Trophoblast cell (in vitro differentiated cells and primary cell): ENCODE data around the gene TRAPPC12.
A peak's percentile ranks its signal among the peaks of the same experiment; 100 is the strongest.
"Not testable (repeated sequence)": the region's sequence is repeated elsewhere in the genome, so short reads cannot be mapped to it uniquely, and the experiment has no call there.

Experiments
- DNase-seq, 2 donors: peaks; one replicate each; pipeline ENCODE4 v3.0.0-alpha.2; 2016
- H2AFZ ChIP-seq: 2 replicates; pipeline ENCODE4 v1.6.1; 2013; ENCODE audit warnings: low read length, moderate library complexity, mild to moderate bottlenecking; ENCODE audit not compliant: insufficient read depth, poor library complexity
- H2AK5ac ChIP-seq: 2 replicates; pipeline ENCODE4 v1.6.1; 2013; ENCODE audit warnings: mild to moderate bottlenecking, low read length
- H2BK120ac ChIP-seq: 2 replicates; pipeline ENCODE4 v1.6.1; 2013; ENCODE audit warnings: low read length, mild to moderate bottlenecking, moderate library complexity; ENCODE audit not compliant: insufficient read depth, poor library complexity
- H2BK12ac ChIP-seq: 2 replicates; pipeline ENCODE4 v1.6.1; 2013; ENCODE audit warnings: mild to moderate bottlenecking, low read length, moderate library complexity
- H2BK5ac ChIP-seq: 2 replicates; pipeline ENCODE4 v1.6.1; 2013; ENCODE audit warnings: low read length, low read depth, moderate library complexity, mild to moderate bottlenecking; ENCODE audit not compliant: poor library complexity
- H3K14ac ChIP-seq: 2 replicates; pipeline ENCODE4 v1.6.1; 2013; ENCODE audit warnings: mild to moderate bottlenecking, low read length
- H3K18ac ChIP-seq: 2 replicates; pipeline ENCODE4 v1.6.1; 2013; ENCODE audit warnings: mild to moderate bottlenecking, low read length
- H3K23ac ChIP-seq: 2 replicates; pipeline ENCODE4 v1.6.1; 2013; ENCODE audit warnings: low read length
- H3K27ac ChIP-seq: 2 replicates; pipeline ENCODE4 v1.5.1; 2013; ENCODE audit warnings: low read depth, mild to moderate bottlenecking, inconsistent platforms, low read length, moderate library complexity
- H3K27me3 ChIP-seq: 2 replicates; pipeline ENCODE4 v1.6.1; 2013; ENCODE audit warnings: inconsistent platforms, mild to moderate bottlenecking, low read length, moderate library complexity; ENCODE audit not compliant: insufficient read depth
- H3K36me3 ChIP-seq, 2 experiments: 1 replicate in 1 of 2; 2 replicates in 1 of 2; pipeline ENCODE4 v1.6.1; 2013; ENCODE audit warnings: low read length in 2 of 2, mild to moderate bottlenecking in 2 of 2, moderate library complexity in 1 of 2; ENCODE audit not compliant: insufficient read depth in 2 of 2, control insufficient read depth in 1 of 2
- H3K4ac ChIP-seq: 2 replicates; pipeline ENCODE4 v1.6.1; 2013; ENCODE audit warnings: low read depth, mild to moderate bottlenecking, low read length, moderate library complexity
- H3K4me1 ChIP-seq, 2 experiments: 1 replicate in 1 of 2; 2 replicates in 1 of 2; pipeline ENCODE4 v1.6.1; 2013; ENCODE audit warnings: low read length in 2 of 2, mild to moderate bottlenecking in 2 of 2, moderate library complexity in 1 of 2; ENCODE audit not compliant: insufficient read depth in 2 of 2, control insufficient read depth in 1 of 2
- H3K4me2 ChIP-seq: 2 replicates; pipeline ENCODE4 v1.6.1; 2013; ENCODE audit warnings: inconsistent platforms, mild to moderate bottlenecking, low read length, moderate library complexity
- H3K4me3 ChIP-seq: 2 replicates; pipeline ENCODE4 v1.5.1; 2013; ENCODE audit warnings: mild to moderate bottlenecking, low read depth, low read length, inconsistent platforms
- H3K79me1 ChIP-seq: one replicate; pipeline ENCODE4 v1.6.1; 2013; ENCODE audit warnings: low read length
- H3K79me2 ChIP-seq: 2 replicates; pipeline ENCODE4 v1.6.1; 2013; ENCODE audit warnings: low read length, mild to moderate bottlenecking; ENCODE audit not compliant: control insufficient read depth, insufficient read depth, poor library complexity
- H3K9ac ChIP-seq: 2 replicates; pipeline ENCODE4 v1.6.1; 2013; ENCODE audit warnings: mild to moderate bottlenecking, low read length
- H3K9me3 ChIP-seq: 2 replicates; pipeline ENCODE4 v1.6.1; 2013; ENCODE audit warnings: low read depth, mild to moderate bottlenecking, control low read depth, inconsistent platforms, low read length; ENCODE audit not compliant: insufficient read depth
- H4K12ac ChIP-seq: 2 replicates; pipeline ENCODE4 v1.6.1; 2013; ENCODE audit warnings: low read depth, mild to moderate bottlenecking, low read length, moderate library complexity
- H4K8ac ChIP-seq: 2 replicates; pipeline ENCODE4 v1.6.1; 2013; ENCODE audit warnings: low read depth, mild to moderate bottlenecking, low read length, moderate library complexity
- H4K91ac ChIP-seq: one replicate; pipeline ENCODE4 v1.6.1; 2013; ENCODE audit warnings: low read depth, mild to moderate bottlenecking, low read length, moderate library complexity
- WGBS: extraction: QIAGEN DNeasy Blood & Tissue Kit; methylation state at CpG from one replicate; pipeline ENCODE4 v1.1.7; 2013; ENCODE audit warnings: missing lambda C conversion rate; ENCODE audit not compliant: insufficient read length, insufficient coverage; ENCODE audit errors: extremely low coverage; 5-methylcytosine and 5-hydroxymethylcytosine counted together

Gene TRAPPC12

GRCh38 chr2:3515438-3515837, 135.9 kb downstream of the TRAPPC12 start:
- H2AFZ ChIP-seq, H3K79me2 ChIP-seq, H3K23ac ChIP-seq, H3K27ac ChIP-seq, H3K9me3 ChIP-seq, H4K8ac ChIP-seq, DNase-seq, H3K4me1 ChIP-seq, H3K4me2 ChIP-seq, H4K12ac ChIP-seq, H3K9ac ChIP-seq, H2AK5ac ChIP-seq, H3K18ac ChIP-seq, H3K4me3 ChIP-seq, H3K27me3 ChIP-seq, H3K4ac ChIP-seq, H2BK5ac ChIP-seq, H3K14ac ChIP-seq, H2BK120ac ChIP-seq, H4K91ac ChIP-seq, H2BK12ac ChIP-seq: not testable (repeated sequence)
- no CpG with 5 or more reads among the region's 5 CpGs for WGBS
- H3K36me3 ChIP-seq, result peaks cover 11 to 14% of the 10 kb centered on the region in 2 experiments
- H3K79me1 ChIP-seq, result peaks cover 11% of the 10 kb centered on the region

- H2BK12ac ChIP-seq, result no peak overlapping the region
- H3K36me3 ChIP-seq, result peaks cover 8 to 10% of the 10 kb centered on the region in 2 experiments
- H4K12ac ChIP-seq, result no peak overlapping the region
- no peak overlapping the region for H2BK5ac ChIP-seq
- H4K91ac ChIP-seq, result no peak overlapping the region
- H3K27me3 ChIP-seq, result no peaks in the 10 kb centered on the region
- no peak overlapping the region for H3K9ac ChIP-seq
- no peak overlapping the region for H2AK5ac ChIP-seq
- no peak overlapping the region for H4K8ac ChIP-seq
- H3K14ac ChIP-seq, result no peak overlapping the region
- DNase-seq, result no peak
- H3K4me2 ChIP-seq, result no peak overlapping the region
- no peak overlapping the region for H3K4ac ChIP-seq
- H3K79me1 ChIP-seq, result peaks cover 11% of the 10 kb centered on the region
- H3K4me3 ChIP-seq, result no peak overlapping the region
- no peak overlapping the region for H3K27ac ChIP-seq
- H3K23ac ChIP-seq, result no peak overlapping the region
- H3K18ac ChIP-seq, result no peak overlapping the region
- H2BK120ac ChIP-seq, result no peak overlapping the region
- H3K79me2 ChIP-seq, result peaks cover 10% of the 10 kb centered on the region
- no peak overlapping the region for H2AFZ ChIP-seq
- WGBS, result no CpG with 5 or more reads among the region's 3 CpGs
- no peaks in the 10 kb centered on the region for H3K4me1 ChIP-seq
- no peaks in the 10 kb centered on the region for H3K9me3 ChIP-seq
Measured at GRCh38 chr2:3516831-3517230, 137.3 kb downstream of the TRAPPC12 start.

- Histone ChIP-seq H3K9ac (peak overlapping the region; percentile 98), H3K4me3 (peak overlapping the region; percentile 88), H3K18ac (peak overlapping the region; percentile 53), H3K4me1 (no peaks in the 10 kb centered on the region), H3K14ac (peak overlapping the region; percentile 75), H4K12ac (peak overlapping the region; percentile 78), H3K27ac (peak overlapping the region; percentile 91), H3K4ac (peak overlapping the region; percentile 46), H2BK120ac (peak overlapping the region; percentile 54), H3K79me2 (peaks cover 10% of the 10 kb centered on the region), H3K4me2 (peak overlapping the region; percentile 94), H3K36me3 (peaks cover 2% of the 10 kb centered on the region in 2 experiments), H2BK5ac (peak overlapping the region; percentile 51), H3K27me3 (no peaks in the 10 kb centered on the region), H2BK12ac (no peak overlapping the region), H4K8ac (peak overlapping the region; percentile 61), H3K23ac (no peak overlapping the region), H4K91ac (peak overlapping the region; percentile 90), H3K9me3 (no peaks in the 10 kb centered on the region), H3K79me1 (peaks cover 11% of the 10 kb centered on the region), H2AK5ac (peak overlapping the region; percentile 31), H2AFZ (peak overlapping the region; percentile 42)
- WGBS, result no CpG with 5 or more reads among the region's 3 CpGs
- no peak for DNase-seq
Measured at GRCh38 chr2:3517948-3518495, 138.5 kb downstream of the TRAPPC12 start.

- H2AFZ ChIP-seq, result peak overlapping the region; percentile 77
- peaks cover 10% of the 10 kb centered on the region for H3K79me2 ChIP-seq
- peak overlapping the region; percentile 88 for H3K4me3 ChIP-seq
- H4K91ac ChIP-seq, result peak overlapping the region; percentile 93
- peak overlapping the region; percentile 93 for H3K27ac ChIP-seq
- H2BK5ac ChIP-seq, result peak overlapping the region; percentile 66
- H3K36me3 ChIP-seq, result peaks cover 2% of the 10 kb centered on the region in 2 experiments
- H3K9ac ChIP-seq, result peak overlapping the region; percentile 98
- peak overlapping the region; percentile 61 for H3K4ac ChIP-seq
- peaks cover 0 to 1% of the 10 kb centered on the region in 2 experiments for H3K4me1 ChIP-seq
- peak; percentile 96 to 98 for DNase-seq
- no peak overlapping the region for H2BK12ac ChIP-seq
- peak overlapping the region; percentile 54 for H2BK120ac ChIP-seq
- H3K23ac ChIP-seq, result no peak overlapping the region
- H2AK5ac ChIP-seq, result peak overlapping the region; percentile 31
- H3K4me2 ChIP-seq, result peak overlapping the region; percentile 94
- H4K8ac ChIP-seq, result peak overlapping the region; percentile 88
- no CpG with 5 or more reads among the region's 67 CpGs for WGBS
- H3K27me3 ChIP-seq, result no peaks in the 10 kb centered on the region
- no peaks in the 10 kb centered on the region for H3K9me3 ChIP-seq
- H3K18ac ChIP-seq, result peak overlapping the region; percentile 53
- peak overlapping the region; percentile 95 for H3K14ac ChIP-seq
- H4K12ac ChIP-seq, result peak overlapping the region; percentile 94
- peaks cover 11% of the 10 kb centered on the region for H3K79me1 ChIP-seq
Measured at GRCh38 chr2:3518496-3519254, 139.2 kb downstream of the TRAPPC12 start.
